ENCODE results near the gene DGKA. TPM values are rescaled to one million over a fixed set of nuclear protein-coding genes. Genes with fewer than 3 reads are reported as not detected.

The DGKA gene
- total RNA-seq, 1 experiment from 2014 or later: 58.3 TPM

DNA sequence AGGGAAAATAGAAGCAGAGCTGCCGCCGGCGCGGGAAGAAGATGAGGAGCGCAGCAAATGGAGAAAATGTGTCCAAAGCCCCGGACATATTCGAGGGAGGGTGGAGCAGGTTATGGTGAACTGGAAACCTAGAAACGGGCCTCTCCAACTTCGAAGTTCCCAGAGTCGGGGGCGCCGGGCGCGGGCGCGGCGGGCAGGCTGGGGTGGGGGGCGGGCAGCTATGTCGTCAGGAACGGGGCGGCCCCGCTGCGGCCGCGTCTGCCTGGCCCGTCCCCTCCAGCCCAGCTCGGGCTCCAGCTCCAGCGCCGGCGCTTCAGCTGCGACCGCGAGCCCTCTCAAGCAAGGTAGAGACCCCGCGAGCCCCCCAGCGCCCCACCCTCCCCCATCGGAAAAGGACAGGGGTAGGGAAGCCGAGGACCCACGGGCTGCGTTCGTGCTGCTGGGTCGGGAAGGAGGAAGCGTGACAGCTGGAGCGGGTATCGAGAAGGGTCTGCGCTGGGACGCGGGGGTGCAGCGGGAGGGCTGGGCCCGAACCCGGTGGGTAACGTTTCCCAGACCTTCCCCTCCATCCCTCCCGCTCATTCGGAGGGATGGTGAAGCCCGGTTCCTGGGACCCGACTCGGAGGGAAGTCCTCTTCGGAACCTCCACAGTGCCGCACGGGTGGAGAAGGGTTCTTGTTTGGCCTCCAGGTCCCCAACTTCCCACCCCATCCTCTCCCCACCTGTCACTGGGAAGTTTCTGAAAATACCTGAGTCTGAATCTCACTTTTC is 1.0 kb downstream of the DGKA start:
- ChIA-PET RAD21 (ENCODE audit: low non-redundant PET in 1 of 2, low total read pairs in 2 of 2, uncharacterized antibody in 2 of 2, unreplicated experiment in 2 of 2) (no interaction called here), CTCF (interaction anchor here (1.0 to 2.1 kb wide), 3 partner anchors 8 to 193 kb away, joined by 3 to 10 read pairs (median 3); no protein-coding TSS in a partner anchor), POLR2A (interaction anchor here (0.7 to 2.3 kb wide), 3 partner anchors 42 to 103 kb away, joined by 3 to 7 read pairs (median 7); partner anchors contain the start of genes DNAJC14 and RAB5B)
- Histone ChIP-seq H3K4me3 (replicated peaks in 1 of 2; ENCODE audit: low read depth in 1 of 2, low read length in 2 of 2) (peak overlapping the region; percentile 71 to 74), H3K4me2 (ENCODE audit: low read length) (peak overlapping the region; percentile 91), H3K9ac (ENCODE audit: low read length) (peak overlapping the region; percentile 73), H3K4me1 (ENCODE audit: control insufficient read depth in 1 of 2, insufficient read depth in 2 of 2, low read length in 2 of 2) (peaks cover 27 to 55% of the 10 kb centered on the region in 2 experiments), H3K79me2 (ENCODE audit: insufficient read depth, low read length) (peaks cover 10% of the 10 kb centered on the region; the same call in 1 of the 2 replicates), H3K9me2 (ENCODE audit: insufficient read depth) (no peaks in the 10 kb centered on the region), H4K20me1 (ENCODE audit: insufficient read depth) (no peaks in the 10 kb centered on the region), H3K27ac (ENCODE audit: low read depth, low read length) (peak overlapping the region; percentile 67), H2AFZ (ENCODE audit: low read depth, low read length, poor library complexity, severe bottlenecking) (peak overlapping the region; percentile 75), H3K9me3 (ENCODE audit: control insufficient read depth in 1 of 2, insufficient read depth in 1 of 2, low read depth in 1 of 2, low read length in 2 of 2) (no peaks in the 10 kb centered on the region), H3K36me3 (ENCODE audit: control insufficient read depth in 1 of 2, insufficient read depth in 2 of 2, low read length in 2 of 2) (no peaks in the 10 kb centered on the region), H3K27me3 (ENCODE audit: insufficient read depth, low read length) (no peaks in the 10 kb centered on the region)
- no TSS peak for BruUV-seq (replicated peaks)
- TF ChIP-seq, protein P1, sequence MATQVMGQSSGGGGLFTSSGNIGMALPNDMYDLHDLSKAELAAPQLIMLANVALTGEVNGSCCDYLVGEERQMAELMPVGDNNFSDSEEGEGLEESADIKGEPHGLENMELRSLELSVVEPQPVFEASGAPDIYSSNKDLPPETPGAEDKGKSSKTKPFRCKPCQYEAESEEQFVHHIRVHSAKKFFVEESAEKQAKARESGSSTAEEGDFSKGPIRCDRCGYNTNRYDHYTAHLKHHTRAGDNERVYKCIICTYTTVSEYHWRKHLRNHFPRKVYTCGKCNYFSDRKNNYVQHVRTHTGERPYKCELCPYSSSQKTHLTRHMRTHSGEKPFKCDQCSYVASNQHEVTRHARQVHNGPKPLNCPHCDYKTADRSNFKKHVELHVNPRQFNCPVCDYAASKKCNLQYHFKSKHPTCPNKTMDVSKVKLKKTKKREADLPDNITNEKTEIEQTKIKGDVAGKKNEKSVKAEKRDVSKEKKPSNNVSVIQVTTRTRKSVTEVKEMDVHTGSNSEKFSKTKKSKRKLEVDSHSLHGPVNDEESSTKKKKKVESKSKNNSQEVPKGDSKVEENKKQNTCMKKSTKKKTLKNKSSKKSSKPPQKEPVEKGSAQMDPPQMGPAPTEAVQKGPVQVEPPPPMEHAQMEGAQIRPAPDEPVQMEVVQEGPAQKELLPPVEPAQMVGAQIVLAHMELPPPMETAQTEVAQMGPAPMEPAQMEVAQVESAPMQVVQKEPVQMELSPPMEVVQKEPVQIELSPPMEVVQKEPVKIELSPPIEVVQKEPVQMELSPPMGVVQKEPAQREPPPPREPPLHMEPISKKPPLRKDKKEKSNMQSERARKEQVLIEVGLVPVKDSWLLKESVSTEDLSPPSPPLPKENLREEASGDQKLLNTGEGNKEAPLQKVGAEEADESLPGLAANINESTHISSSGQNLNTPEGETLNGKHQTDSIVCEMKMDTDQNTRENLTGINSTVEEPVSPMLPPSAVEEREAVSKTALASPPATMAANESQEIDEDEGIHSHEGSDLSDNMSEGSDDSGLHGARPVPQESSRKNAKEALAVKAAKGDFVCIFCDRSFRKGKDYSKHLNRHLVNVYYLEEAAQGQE (IDR thresholded peaks at IDR 0.05; ENCODE audit: low read depth): no peak
- TF ChIP-seq EZH2phosphoT487 (IDR thresholded peaks at IDR 0.05; ENCODE audit: borderline replicate concordance): no peak
- TF ChIP-seq ZNF274 (IDR thresholded peaks at IDR 0.05; ENCODE audit: low read depth, low read length): no peak
- no peak for TF ChIP-seq EZH2 (IDR thresholded peaks at IDR 0.05)
- TF ChIP-seq POLR2AphosphoS5 (IDR thresholded peaks at IDR 0.05; ENCODE audit: low read depth, low read length): peak; percentile 57
- intact Hi-C loops (cut with micrococcal nuclease): loop anchor here (5.0 kb wide), 1 partner anchor 110 kb away; the partner anchor contains the start of gene RPS26
- ATAC-seq: peak; percentile 30
- no peak for DNase-seq (ENCODE audit: low read depth, low spot score)
